Suprapubic skin (tissue), 3 donors: ENCODE data around the gene C11orf86.

Experiments used
- EP300 ChIP-seq: sonication (generic); formaldehyde crosslinking; IDR thresholded peaks from one replicate; pipeline ENCODE4 v1.6.1; 2017; ENCODE audit warnings: antibody characterized with exemption
- POLR2A ChIP-seq, 2 donors: fragments of 450-650 bp; IDR thresholded peaks; one replicate each; pipeline ENCODE4 v1.6.1; 2017; ENCODE audit warnings: antibody characterized with exemption in 2 of 2, mild to moderate bottlenecking in 2 of 2, moderate library complexity in 2 of 2
- TF ChIP-seq, protein P1 (sequence below), 2 donors: fragments of 200-600 bp in 1 of 2; fragments of 450-650 bp in 1 of 2; sonication (generic) in 1 of 2; IDR thresholded peaks; one replicate each; pipeline ENCODE4 v1.5.1; 2016 to 2019; ENCODE audit warnings: antibody characterized with exemption in 2 of 2, mild to moderate bottlenecking in 1 of 2, moderate library complexity in 1 of 2

- TF ChIP-seq EP300 (no peak), POLR2A (IDR thresholded peaks at IDR 0.05) (no peak)
- TF ChIP-seq, protein P1, sequence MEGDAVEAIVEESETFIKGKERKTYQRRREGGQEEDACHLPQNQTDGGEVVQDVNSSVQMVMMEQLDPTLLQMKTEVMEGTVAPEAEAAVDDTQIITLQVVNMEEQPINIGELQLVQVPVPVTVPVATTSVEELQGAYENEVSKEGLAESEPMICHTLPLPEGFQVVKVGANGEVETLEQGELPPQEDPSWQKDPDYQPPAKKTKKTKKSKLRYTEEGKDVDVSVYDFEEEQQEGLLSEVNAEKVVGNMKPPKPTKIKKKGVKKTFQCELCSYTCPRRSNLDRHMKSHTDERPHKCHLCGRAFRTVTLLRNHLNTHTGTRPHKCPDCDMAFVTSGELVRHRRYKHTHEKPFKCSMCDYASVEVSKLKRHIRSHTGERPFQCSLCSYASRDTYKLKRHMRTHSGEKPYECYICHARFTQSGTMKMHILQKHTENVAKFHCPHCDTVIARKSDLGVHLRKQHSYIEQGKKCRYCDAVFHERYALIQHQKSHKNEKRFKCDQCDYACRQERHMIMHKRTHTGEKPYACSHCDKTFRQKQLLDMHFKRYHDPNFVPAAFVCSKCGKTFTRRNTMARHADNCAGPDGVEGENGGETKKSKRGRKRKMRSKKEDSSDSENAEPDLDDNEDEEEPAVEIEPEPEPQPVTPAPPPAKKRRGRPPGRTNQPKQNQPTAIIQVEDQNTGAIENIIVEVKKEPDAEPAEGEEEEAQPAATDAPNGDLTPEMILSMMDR (IDR thresholded peaks at IDR 0.05), result no peak
These were observed 38.8 kb upstream of the C11orf86 start for GRCh38 chr11:66936311-66936711.
